WTC11 (cell line): ENCODE results near the gene ROS1. TPM values are rescaled to one million over a fixed set of nuclear protein-coding genes. Genes with fewer than 3 reads are reported as not detected.

ENCODE experiments used
- ATAC-seq: fragments of 200-7000 bp; cut with Tn5 transposase; 2 replicates; pipeline ENCODE4 v1.10.0; 2021; ENCODE audit warnings: mild to moderate bottlenecking, moderate library complexity
- CTCF ChIA-PET: fragments of 300-600 bp; sonication (Branson Sonifier 250); formaldehyde crosslinking; loops from one replicate; lab custom pipeline; 2021; ENCODE audit warnings: antibody characterized with exemption; lab: Charles Lee
- POLR2A ChIA-PET: fragments of 350-600 bp; sonication (Branson Sonifier 250); formaldehyde crosslinking; loops from one replicate; lab custom pipeline; 2021; ENCODE audit warnings: antibody characterized with exemption; lab: Charles Lee
- DNase-seq: peaks from one replicate; pipeline ENCODE4 v3.0.0; 2021; ENCODE audit warnings: low spot score
- H3K27ac Mint-ChIP-seq: 2 replicates; pipeline ENCODE4 v1.8.0; 2021; ENCODE audit warnings: mixed read lengths
- H3K27me3 Mint-ChIP-seq: 2 replicates; pipeline ENCODE4 v1.8.0; 2021; ENCODE audit warnings: low read depth, mild to moderate bottlenecking, moderate library complexity, mixed read lengths
- H3K36me3 Mint-ChIP-seq: 2 replicates; pipeline ENCODE4 v1.8.0; 2021; ENCODE audit warnings: mixed read lengths
- H3K4me1 Mint-ChIP-seq: 2 replicates; pipeline ENCODE4 v1.8.0; 2022; ENCODE audit warnings: mixed read lengths
- H3K4me3 Mint-ChIP-seq: 2 replicates; pipeline ENCODE4 v1.8.0; 2021; ENCODE audit warnings: mild to moderate bottlenecking, moderate library complexity, mixed read lengths
- H3K9me3 Mint-ChIP-seq: 2 replicates; pipeline ENCODE4 v1.8.0; 2021; ENCODE audit warnings: mixed read lengths
- CDX4 ChIP-seq: fragments of 250-450 bp; sonication (Bioruptor Pico); IDR thresholded peaks from 2 replicates; pipeline ENCODE4 v1.9.0; 2021; ENCODE audit warnings: moderate library complexity, mild to moderate bottlenecking, inconsistent platforms, borderline replicate concordance
- CTCF ChIP-seq: fragments of 200-600 bp; IDR thresholded peaks from 2 replicates; pipeline ENCODE4 v1.8.0; 2022; ENCODE audit warnings: antibody characterized with exemption
- IRF2 ChIP-seq: sonication (generic); formaldehyde crosslinking; IDR thresholded peaks from 2 replicates; pipeline ENCODE4 v1.8.0; 2022; ENCODE audit warnings: low read depth, missing genetic modification reagents, borderline replicate concordance
- JAZF1 ChIP-seq: fragments of 250-450 bp; sonication (Bioruptor Pico); IDR thresholded peaks from 2 replicates; pipeline ENCODE4 v1.9.0; 2021; ENCODE audit warnings: moderate library complexity, mild to moderate bottlenecking, inconsistent platforms
- MYBL2 ChIP-seq: sonication (generic); formaldehyde crosslinking; IDR thresholded peaks from 2 replicates; pipeline ENCODE4 v1.8.1; 2023; ENCODE audit warnings: mild to moderate bottlenecking, moderate library complexity, missing genetic modification reagents
- PRDM15 ChIP-seq: sonication (generic); formaldehyde crosslinking; IDR thresholded peaks from 2 replicates; pipeline ENCODE4 v1.8.0; 2022; ENCODE audit warnings: missing genetic modification reagents
- SMAD4 ChIP-seq: sonication (generic); formaldehyde crosslinking; IDR thresholded peaks from 2 replicates; pipeline ENCODE4 v1.8.0; 2022; ENCODE audit warnings: mild to moderate bottlenecking, missing genetic modification reagents
- SP1 ChIP-seq: sonication (generic); formaldehyde crosslinking; conservative IDR thresholded peaks from 2 replicates; pipeline ENCODE4 v1.8.1; 2022; ENCODE audit warnings: missing genetic modification reagents
- TP53 ChIP-seq: sonication (generic); formaldehyde crosslinking; IDR thresholded peaks from 2 replicates; pipeline ENCODE4 v1.8.1; 2023; ENCODE audit warnings: mild to moderate bottlenecking, missing genetic modification reagents
- ZMAT4 ChIP-seq: fragments of 250-450 bp; sonication (Bioruptor Pico); IDR thresholded peaks from 2 replicates; pipeline ENCODE4 v1.9.0; 2021; ENCODE audit warnings: mild to moderate bottlenecking
- ZNF219 ChIP-seq: sonication (generic); formaldehyde crosslinking; IDR thresholded peaks from 2 replicates; pipeline ENCODE4 v1.8.0; 2023; ENCODE audit warnings: missing genetic modification reagents, mild to moderate bottlenecking, borderline replicate concordance
- ZNF232 ChIP-seq: sonication (generic); formaldehyde crosslinking; IDR thresholded peaks from 2 replicates; pipeline ENCODE4 v1.8.0; 2022; ENCODE audit warnings: mild to moderate bottlenecking, missing genetic modification reagents
- total RNA-seq: library from RNA; stranded (reverse); gene quantifications from 3 replicates; pipeline ENCODE4 v1.2.3, GENCODE V29; 2021

The ROS1 gene
- total RNA-seq, 1 experiment from 2014 or later, result 0.02 TPM

GRCh38 chr6:117456250-117456649, 30.5 kb upstream of the ROS1 start:
- CTCF ChIA-PET, result no interaction called here
- no peak for ATAC-seq
- no peak overlapping the region for H3K27ac Mint-ChIP-seq

GRCh38 chr6:117451671-117452070, 25.9 kb upstream of the ROS1 start:
- Mint-ChIP-seq H3K27ac (no peak overlapping the region), H3K9me3 (no peaks in the 10 kb centered on the region), H3K4me1 (peaks cover 21% of the 10 kb centered on the region), H3K4me3 (no peak overlapping the region), H3K36me3 (no peaks in the 10 kb centered on the region), H3K27me3 (no peaks in the 10 kb centered on the region)
- DNase-seq (no peak), ATAC-seq (no peak)
- CTCF ChIA-PET, result interaction anchor here (1.1 kb wide), 1 partner anchor 30 kb away, joined by 4 read pairs; no protein-coding TSS in a partner anchor
- POLR2A ChIA-PET, result no interaction called here
- TF ChIP-seq SP1 (CRISPR knock-in tag), result no peak
- no peak for TF ChIP-seq IRF2 (CRISPR knock-in tag)
- TF ChIP-seq PRDM15, result no peak
- no peak for TF ChIP-seq TP53 (CRISPR knock-in tag)
- no peak for TF ChIP-seq ZMAT4 (CRISPR knock-in tag)
- TF ChIP-seq ZNF219 (CRISPR knock-in tag), result no peak
- no peak for TF ChIP-seq JAZF1 (CRISPR knock-in tag)
- no peak for TF ChIP-seq ZNF232 (CRISPR knock-in tag)
- no peak for TF ChIP-seq MYBL2 (CRISPR knock-in tag)

More at GRCh38 chr6:117456250-117456649, 30.5 kb upstream of the ROS1 start:
- Mint-ChIP-seq H3K4me1 (peaks cover 7% of the 10 kb centered on the region), H3K9me3 (no peaks in the 10 kb centered on the region), H3K36me3 (no peaks in the 10 kb centered on the region), H3K4me3 (no peak overlapping the region), H3K27me3 (no peaks in the 10 kb centered on the region)
- DNase-seq, result no peak
- no peak for TF ChIP-seq SMAD4 (CRISPR knock-in tag)
- POLR2A ChIA-PET, result no interaction called here

- H3K4me3 Mint-ChIP-seq, result no peak overlapping the region; the same call in 1 of the 2 replicates
- peak; percentile 33 for DNase-seq
- TF ChIP-seq CDX4 (CRISPR knock-in tag) (no peak), CTCF (peak; percentile 55)
- TF ChIP-seq, all 79 proteins: peak for 1
- Mint-ChIP-seq H3K36me3 (no peaks in the 10 kb centered on the region), H3K9me3 (no peaks in the 10 kb centered on the region), H3K27me3 (no peaks in the 10 kb centered on the region), H3K4me1 (peaks cover 21% of the 10 kb centered on the region), H3K27ac (no peak overlapping the region)
- ChIA-PET CTCF (interaction anchor here (0.6 to 1.5 kb wide), 40 partner anchors 8 to 1557 kb away, joined by 3 to 11 read pairs (median 4); partner anchors contain the start of genes DCBLD1 and GOPC), POLR2A (interaction anchor here (1.0 kb wide), 1 partner anchor 153 kb away, joined by 3 read pairs; the partner anchor contains the start of gene GOPC)
- peak; percentile 68 for ATAC-seq
Observed at GRCh38 chr6:117449549-117450439, 24.1 kb upstream of the ROS1 start.
